ENCODE results near the gene FAM174A.

- no peak for TF ChIP-seq CTCF (IDR thresholded peaks at IDR 0.05)
- no peak for TF ChIP-seq USF1 (IDR thresholded peaks at IDR 0.05; ENCODE audit: borderline replicate concordance, low read depth)
- no peak for TF ChIP-seq RAD21 (IDR thresholded peaks at IDR 0.05; ENCODE audit: low read length)
- TF ChIP-seq RFX5 (IDR thresholded peaks at IDR 0.05; ENCODE audit: low read length) = no peak
Measured at GRCh38 chr5:100634937-100635534, 99.9 kb downstream of the FAM174A start.

Data from SK-N-SH (cell line).